HFFc6 (cell line): ENCODE results near the gene SERPINA3. TPM values are rescaled to one million over a fixed set of nuclear protein-coding genes. Genes with fewer than 3 reads are reported as not detected.

Experiments used
- DNase-seq: peaks from one replicate; pipeline ENCODE4 v3.0.0-alpha.2; 2018
- H3K27ac Mint-ChIP-seq: 2 replicates; pipeline ENCODE4 v1.8.0; 2020; ENCODE audit warnings: mild to moderate bottlenecking, mixed read lengths
- H3K27me3 Mint-ChIP-seq: 2 replicates; pipeline ENCODE4 v1.8.0; 2021; ENCODE audit warnings: mild to moderate bottlenecking, moderate library complexity, mixed read lengths; ENCODE audit not compliant: insufficient read depth
- H3K36me3 Mint-ChIP-seq: 2 replicates; pipeline ENCODE4 v1.8.0; 2021; ENCODE audit warnings: low read depth, mixed read lengths
- H3K4me1 Mint-ChIP-seq: 2 replicates; pipeline ENCODE4 v1.8.0; 2020; ENCODE audit warnings: low read depth, mixed read lengths
- H3K4me3 Mint-ChIP-seq: 2 replicates; pipeline ENCODE4 v1.8.0; 2020; ENCODE audit warnings: mild to moderate bottlenecking, moderate library complexity, mixed read lengths
- H3K9me3 Mint-ChIP-seq: 2 replicates; pipeline ENCODE4 v1.8.0; 2020; ENCODE audit warnings: mild to moderate bottlenecking, mixed read lengths
- CTCF ChIP-seq: fragments of 200-600 bp; sonication (generic); IDR thresholded peaks from 2 replicates; pipeline ENCODE4 v1.5.0; 2021; ENCODE audit warnings: antibody characterized with exemption, mild to moderate bottlenecking
- total RNA-seq, 6 experiments: library from RNA; stranded (reverse); fragmentation: NEBNext Ultra II Directional; extraction: Animal tissue kit (Norgen Biotek cat#: 25700); gene quantifications; 2 replicates in 1 of 6; 3 replicates in 5 of 6; pipeline ENCODE4 v1.2.3, GENCODE V29; 2021

SERPINA3 gene
- total RNA-seq, 6 experiments from 2014 or later: not detected

- TF ChIP-seq CTCF: no peak
- Mint-ChIP-seq H3K9me3 (peaks cover 64% of the 10 kb centered on the region), H3K4me3 (no peak overlapping the region), H3K27me3 (peaks cover under 1% of the 10 kb centered on the region; the same call in 1 of the 2 replicates), H3K36me3 (peaks cover 12% of the 10 kb centered on the region; the same call in 1 of the 2 replicates), H3K4me1 (no peaks in the 10 kb centered on the region), H3K27ac (no peak overlapping the region)
- no peak for DNase-seq
These were observed 18.3 kb upstream of the SERPINA3 start for GRCh38 chr14:94593749-94594431.

GRCh38 chr14:94594441-94594840 is 17.8 kb upstream of the SERPINA3 start:
- DNase-seq: no peak
- H3K36me3 Mint-ChIP-seq: peaks cover 12% of the 10 kb centered on the region; the same call in 1 of the 2 replicates
- H3K4me1 Mint-ChIP-seq: no peaks in the 10 kb centered on the region
- TF ChIP-seq CTCF: no peak
- peaks cover 2% of the 10 kb centered on the region; the same call in 1 of the 2 replicates for H3K27me3 Mint-ChIP-seq
- no peak overlapping the region for H3K27ac Mint-ChIP-seq
- H3K9me3 Mint-ChIP-seq: peaks cover 70% of the 10 kb centered on the region
- no peak overlapping the region for H3K4me3 Mint-ChIP-seq

GRCh38 chr14:94595912-94596311 is 16.3 kb upstream of the SERPINA3 start:
- H3K27ac Mint-ChIP-seq: no peak overlapping the region
- H3K27me3 Mint-ChIP-seq: peaks cover 2% of the 10 kb centered on the region
- H3K4me3 Mint-ChIP-seq: no peak overlapping the region
- H3K36me3 Mint-ChIP-seq: peaks cover 12% of the 10 kb centered on the region; the same call in 1 of the 2 replicates
- peaks cover 71% of the 10 kb centered on the region for H3K9me3 Mint-ChIP-seq
- no peak for TF ChIP-seq CTCF
- no peak for DNase-seq
- no peaks in the 10 kb centered on the region for H3K4me1 Mint-ChIP-seq

- no peak for TF ChIP-seq CTCF
- H3K36me3 Mint-ChIP-seq: peaks cover 8% of the 10 kb centered on the region; the same call in 1 of the 2 replicates
- H3K4me1 Mint-ChIP-seq: no peaks in the 10 kb centered on the region
- H3K9me3 Mint-ChIP-seq: peaks cover 70% of the 10 kb centered on the region
- no peak for DNase-seq
- H3K27ac Mint-ChIP-seq: no peak overlapping the region
- peaks cover 2% of the 10 kb centered on the region for H3K27me3 Mint-ChIP-seq
- H3K4me3 Mint-ChIP-seq: no peak overlapping the region
These were observed 15.8 kb upstream of the SERPINA3 start for GRCh38 chr14:94596361-94596760.

GRCh38 chr14:94597788-94598187 is 14.4 kb upstream of the SERPINA3 start:
- no peak for DNase-seq
- Mint-ChIP-seq H3K9me3 (peaks cover 59% of the 10 kb centered on the region), H3K4me1 (no peaks in the 10 kb centered on the region), H3K36me3 (peaks cover 7% of the 10 kb centered on the region; the same call in 1 of the 2 replicates), H3K27me3 (peaks cover 2% of the 10 kb centered on the region), H3K27ac (no peak overlapping the region), H3K4me3 (no peak overlapping the region)
- no peak for TF ChIP-seq CTCF
